ENCODE results near the gene LPCAT3.

Gene LPCAT3

GRCh38 chr12:7018350-7019042 lies at the start of gene LPCAT3 (continued):
- no peak; the same call in 1 of the 2 replicates for TF ChIP-seq ZSCAN5A (tag by site-specific recombination; IDR thresholded peaks at IDR 0.05)
- TF ChIP-seq ZNF677 (tag by site-specific recombination; IDR thresholded peaks at IDR 0.05), result no peak
- no peak for TF ChIP-seq ZNF514 (tag by site-specific recombination; IDR thresholded peaks at IDR 0.05)
- peak; percentile 92 for TF ChIP-seq CTCF (tag by site-specific recombination; IDR thresholded peaks at IDR 0.05)
- no peak for TF ChIP-seq ZNF837 (tag by site-specific recombination; IDR thresholded peaks at IDR 0.05)
- TF ChIP-seq ZNF157 (tag by site-specific recombination; IDR thresholded peaks at IDR 0.05), result no peak
- TF ChIP-seq ZNF354C (tag by site-specific recombination; IDR thresholded peaks at IDR 0.05; ENCODE audit: borderline replicate concordance, low read depth), result no peak
- TF ChIP-seq ZFP41 (tag by site-specific recombination; IDR thresholded peaks at IDR 0.05; ENCODE audit: borderline replicate concordance), result no peak
- TF ChIP-seq ZBTB6 (tag by site-specific recombination; IDR thresholded peaks at IDR 0.05), result no peak
- TF ChIP-seq ZNF513 (tag by site-specific recombination; IDR thresholded peaks at IDR 0.05), result no peak
- no peak for TF ChIP-seq SCRT2 (tag by site-specific recombination; IDR thresholded peaks at IDR 0.05)
- TF ChIP-seq ZEB2 (tag by site-specific recombination; IDR thresholded peaks at IDR 0.05), result peak; percentile 92
- TF ChIP-seq ZNF266 (tag by site-specific recombination; IDR thresholded peaks at IDR 0.05; ENCODE audit: low read depth), result no peak
- no peak for TF ChIP-seq ZNF692 (tag by site-specific recombination; IDR thresholded peaks at IDR 0.05)
- no peak for TF ChIP-seq ZNF23 (tag by site-specific recombination; IDR thresholded peaks at IDR 0.05; ENCODE audit: borderline replicate concordance)
- TF ChIP-seq ZNF426 (tag by site-specific recombination; IDR thresholded peaks at IDR 0.05), result no peak
- no peak for TF ChIP-seq BCL6B (tag by site-specific recombination; IDR thresholded peaks at IDR 0.05)
- no peak; the same call in none of the 2 replicates for TF ChIP-seq SP7 (tag by site-specific recombination; IDR thresholded peaks at IDR 0.05)
- no peak for TF ChIP-seq ZNF248 (tag by site-specific recombination; IDR thresholded peaks at IDR 0.05)
- no peak for TF ChIP-seq ZNF19 (tag by site-specific recombination; IDR thresholded peaks at IDR 0.05; ENCODE audit: low read depth)
- TF ChIP-seq ZSCAN30 (tag by site-specific recombination; IDR thresholded peaks at IDR 0.05), result peak; percentile 75
- TF ChIP-seq ZNF645 (tag by site-specific recombination; IDR thresholded peaks at IDR 0.05), result no peak
- no peak for TF ChIP-seq ZNF529 (tag by site-specific recombination; IDR thresholded peaks at IDR 0.05; ENCODE audit: insufficient replicate concordance)
- no peak for TF ChIP-seq ZNF121 (tag by site-specific recombination; IDR thresholded peaks at IDR 0.05)
- TF ChIP-seq GLI4 (tag by site-specific recombination; IDR thresholded peaks at IDR 0.05), result no peak
- no peak for TF ChIP-seq ZNF223 (tag by site-specific recombination; IDR thresholded peaks at IDR 0.05)
- TF ChIP-seq ZNF302 (tag by site-specific recombination; IDR thresholded peaks at IDR 0.05; ENCODE audit: low read depth), result no peak
- no peak; the same call in 1 of the 2 replicates for TF ChIP-seq ZFP69B (tag by site-specific recombination; IDR thresholded peaks at IDR 0.05)
- TF ChIP-seq ZIC2 (tag by site-specific recombination; IDR thresholded peaks at IDR 0.05), result peak; percentile 78
- TF ChIP-seq ZNF16 (tag by site-specific recombination; IDR thresholded peaks at IDR 0.05; ENCODE audit: low read depth), result no peak
- no peak for TF ChIP-seq ZNF132 (tag by site-specific recombination; IDR thresholded peaks at IDR 0.05; ENCODE audit: borderline replicate concordance)

All from HEK293 (cell line).